NCI-H2227 (cell line): ENCODE results near the gene NKX3-2.
A peak's percentile ranks its signal among the peaks of the same experiment; 100 is the strongest.

Experiments
- DNase-seq: peaks from one replicate; lab custom pipeline; 2025; ENCODE audit not compliant: unreplicated experiment; lab: John Stamatoyannopoulos, UW

Gene NKX3-2

DNA sequence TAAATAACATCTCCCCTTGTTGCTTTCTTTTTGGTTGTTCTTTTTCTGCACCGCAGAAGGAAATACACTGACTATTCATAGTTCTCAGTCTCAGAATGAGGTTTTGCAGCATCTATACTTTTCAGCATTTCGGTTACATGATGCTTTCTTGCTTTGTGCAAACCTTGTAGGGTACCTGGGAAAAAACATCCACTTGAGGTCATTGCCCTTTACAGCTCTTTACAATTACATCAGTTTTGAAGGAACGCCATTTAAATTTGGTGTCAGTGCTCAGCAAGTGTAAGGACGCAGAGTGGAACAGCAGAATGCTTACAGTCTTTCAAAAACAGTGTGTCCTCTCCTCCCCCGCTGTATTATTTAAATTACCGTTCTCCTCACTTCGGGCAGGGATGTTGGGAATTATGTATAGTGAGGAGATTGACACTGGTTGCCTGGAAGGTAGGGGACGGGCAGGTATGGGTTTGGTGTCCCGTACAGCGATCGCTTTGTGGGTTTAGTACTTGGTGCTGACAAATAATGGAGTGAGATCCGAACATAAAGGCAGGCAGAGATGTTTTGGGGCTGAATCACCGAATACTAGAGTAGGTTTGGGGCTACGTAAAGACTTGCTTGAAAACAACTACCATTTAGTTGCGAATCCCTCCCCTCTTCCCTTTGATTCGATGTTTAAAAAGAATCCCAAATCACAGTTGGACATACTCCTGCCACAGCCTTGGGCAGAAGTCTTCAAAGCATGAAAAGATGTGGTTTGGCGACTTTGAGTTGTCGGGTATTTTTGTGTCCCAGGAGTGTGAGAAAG, 2.0 kb upstream of the NKX3-2 start:
- no peak for DNase-seq

- DNase-seq, result no peak
These were observed 1.1 kb upstream of the NKX3-2 start for GRCh38 chr4:13545394-13545808.

GRCh38 chr4:13544606-13545393, 492 bp upstream of the NKX3-2 start:
- DNase-seq, result peak; percentile 69

- DNase-seq, result no peak
These were observed 1.1 kb downstream of the NKX3-2 start for GRCh38 chr4:13543032-13543838.

DNA sequence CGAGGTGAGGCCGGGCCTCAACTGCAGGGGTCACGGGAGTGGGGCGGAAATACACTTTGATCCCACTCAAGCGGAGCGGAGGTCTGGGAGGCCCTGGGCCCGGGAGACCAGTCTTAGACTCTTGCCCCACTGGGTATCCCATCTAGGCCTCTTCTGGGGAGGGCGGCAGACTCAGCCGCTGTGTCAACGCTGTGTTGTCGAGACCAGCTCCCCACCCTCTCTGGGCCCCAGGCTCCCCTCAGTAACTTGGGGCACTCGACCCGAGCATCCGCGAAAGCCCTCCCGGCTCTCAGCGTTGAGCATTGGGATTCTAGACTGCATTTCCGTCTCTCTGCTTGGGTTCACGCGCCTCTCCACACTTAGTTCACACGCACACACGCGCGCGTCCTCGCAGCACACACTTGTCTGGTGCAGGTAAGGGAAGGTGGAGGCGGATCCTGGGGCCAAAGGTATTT, 1.7 kb downstream of the NKX3-2 start:
- DNase-seq, result no peak

GRCh38 chr4:13541720-13542576, 2.4 kb downstream of the NKX3-2 start:
- DNase-seq, result no peak

DNA sequence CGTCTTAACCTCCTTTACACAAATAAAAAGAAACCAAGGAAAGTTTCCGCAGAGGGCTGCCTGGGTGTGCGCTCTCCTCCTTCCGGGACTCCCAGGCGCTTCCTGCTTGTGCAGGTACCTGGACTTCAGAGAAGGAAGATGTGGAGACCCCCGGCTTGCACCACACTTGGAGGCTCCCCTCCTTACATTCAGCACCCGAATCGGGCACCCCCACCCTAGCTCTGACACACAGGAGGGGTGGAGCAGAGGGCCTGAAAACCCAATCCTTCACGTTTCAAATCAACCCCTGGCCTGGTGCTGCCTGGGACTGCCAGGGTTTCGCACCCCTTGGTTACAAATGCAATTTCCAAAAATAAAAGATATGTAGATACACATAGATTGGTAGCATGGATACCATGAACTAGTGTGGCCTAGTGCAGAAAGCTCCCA, 3.1 kb downstream of the NKX3-2 start:
- DNase-seq, result no peak

- DNase-seq, result no peak
These were observed 3.7 kb downstream of the NKX3-2 start for GRCh38 chr4:13540446-13541175.

DNA sequence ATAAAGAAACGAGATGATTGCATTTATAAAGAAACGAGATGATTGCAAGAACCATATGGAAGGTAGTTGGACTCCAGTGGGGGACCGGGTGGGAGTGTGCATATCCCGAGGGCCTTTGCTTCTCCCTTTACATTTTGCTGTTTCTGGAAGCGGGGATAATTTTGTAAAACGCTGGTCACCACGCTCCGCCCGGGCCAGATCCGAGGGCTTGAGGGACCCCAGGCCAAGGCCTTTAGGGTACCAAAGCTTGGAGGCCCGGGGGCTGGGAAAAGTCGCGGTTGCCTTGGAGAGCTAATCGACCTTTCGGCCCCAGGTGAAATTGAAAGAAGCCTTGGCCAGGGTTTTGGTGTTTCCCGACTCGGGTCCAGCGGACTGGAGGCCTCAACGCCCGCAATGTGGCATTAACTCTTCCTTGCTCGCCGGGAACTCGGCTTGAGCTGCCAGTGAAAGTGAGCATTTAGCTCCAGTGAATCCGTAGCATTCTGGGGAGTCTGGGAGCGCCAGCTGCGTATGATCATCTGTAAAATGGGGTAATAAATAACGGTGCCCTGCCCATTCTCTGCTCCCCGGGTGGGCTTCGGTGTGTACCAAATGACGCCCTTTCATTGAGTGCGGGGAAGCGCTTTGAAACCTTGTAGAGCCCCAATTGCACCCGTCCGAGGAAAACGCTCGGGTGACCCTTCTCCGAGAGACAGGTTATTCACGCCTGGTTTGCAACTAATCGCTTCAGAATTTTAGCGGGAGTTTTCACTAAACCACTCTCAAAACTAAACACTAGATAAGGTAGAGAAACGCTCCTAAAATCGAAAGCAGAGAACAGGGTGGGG, 4.5 kb downstream of the NKX3-2 start:
- no peak for DNase-seq

DNA sequence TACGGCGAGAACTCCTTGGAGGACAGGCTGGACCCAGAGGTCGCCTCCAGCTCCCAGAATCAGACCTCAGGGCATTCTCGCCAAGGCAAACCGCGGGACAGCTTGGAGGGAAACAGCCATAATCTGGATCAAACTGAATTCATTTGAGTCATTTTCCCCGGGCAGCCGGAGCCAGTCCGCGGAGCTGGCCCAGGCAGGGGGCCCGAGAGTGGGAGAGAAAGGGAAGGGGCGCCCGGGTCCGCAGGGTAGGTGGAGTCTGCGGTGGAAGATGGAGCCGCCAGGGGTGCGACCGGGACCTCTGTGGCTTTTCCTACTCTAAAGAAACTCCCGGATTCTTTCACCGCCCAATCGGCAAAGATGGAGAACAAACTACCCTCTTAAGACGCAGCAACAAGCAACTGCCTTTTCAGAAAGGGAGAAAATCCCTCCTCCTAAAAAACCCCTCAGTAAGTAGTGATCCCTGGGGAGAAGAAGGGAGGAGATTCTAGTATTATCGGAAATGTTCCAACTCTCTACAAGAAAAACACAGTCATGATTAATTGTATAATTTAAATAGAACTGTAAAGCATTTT, 5.2 kb downstream of the NKX3-2 start:
- DNase-seq, result no peak

DNA sequence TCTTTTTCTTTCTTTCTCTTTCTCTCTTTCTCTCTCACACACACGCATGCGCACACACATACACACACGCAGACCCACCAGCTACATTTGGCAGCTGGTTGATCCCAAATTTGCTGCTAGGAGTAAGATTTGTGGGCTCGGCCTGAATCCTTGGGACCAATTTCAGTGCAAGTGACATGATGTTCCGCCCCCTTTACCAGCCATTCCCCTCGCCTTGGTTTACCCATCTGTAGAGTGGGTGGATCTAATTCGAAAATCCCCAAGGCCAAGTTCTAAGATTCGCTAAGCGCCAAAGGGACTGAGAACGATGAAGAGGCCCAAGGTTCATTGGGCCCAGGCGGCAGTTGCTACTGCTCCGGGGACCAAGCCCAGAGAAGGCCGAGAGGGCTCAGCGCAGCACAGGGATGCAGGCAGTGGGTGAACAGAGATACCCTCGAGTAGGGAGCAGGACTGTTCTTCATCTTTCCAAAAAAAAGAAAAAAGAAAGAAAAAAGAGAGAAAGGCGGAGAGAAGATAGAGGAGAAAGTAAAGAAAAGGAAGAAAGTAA, 5.8 kb downstream of the NKX3-2 start:
- DNase-seq, result no peak

GRCh38 chr4:13537832-13538177, 6.5 kb downstream of the NKX3-2 start:
- DNase-seq, result no peak

GRCh38 chr4:13537011-13537831, 7.1 kb downstream of the NKX3-2 start:
- no peak for DNase-seq

GRCh38 chr4:13536607-13537006, 7.7 kb downstream of the NKX3-2 start:
- no peak for DNase-seq

- DNase-seq, result no peak
These were observed 8.5 kb downstream of the NKX3-2 start for GRCh38 chr4:13535708-13536361.

GRCh38 chr4:13535118-13535517, 9.2 kb downstream of the NKX3-2 start:
- no peak for DNase-seq
